ENCODE results near the gene SRCIN1.
"Not testable (repeated sequence)": the region's sequence is repeated elsewhere in the genome, so short reads cannot be mapped to it uniquely, and the experiment has no call there.

The SRCIN1 gene

GRCh38 chr17:38637951-38638350, 32.2 kb upstream of the SRCIN1 start:
- Histone ChIP-seq H3K4me3 (replicated peaks; ENCODE audit: low read depth, low read length) (no peak overlapping the region), H3K36me3 (ENCODE audit: control insufficient read depth, insufficient read depth, low read length) (no peaks in the 10 kb centered on the region), H3K27me3 (replicated peaks; ENCODE audit: control insufficient read depth, insufficient read depth, low read length) (no peaks in the 10 kb centered on the region)
- TF ChIP-seq, protein P1, sequence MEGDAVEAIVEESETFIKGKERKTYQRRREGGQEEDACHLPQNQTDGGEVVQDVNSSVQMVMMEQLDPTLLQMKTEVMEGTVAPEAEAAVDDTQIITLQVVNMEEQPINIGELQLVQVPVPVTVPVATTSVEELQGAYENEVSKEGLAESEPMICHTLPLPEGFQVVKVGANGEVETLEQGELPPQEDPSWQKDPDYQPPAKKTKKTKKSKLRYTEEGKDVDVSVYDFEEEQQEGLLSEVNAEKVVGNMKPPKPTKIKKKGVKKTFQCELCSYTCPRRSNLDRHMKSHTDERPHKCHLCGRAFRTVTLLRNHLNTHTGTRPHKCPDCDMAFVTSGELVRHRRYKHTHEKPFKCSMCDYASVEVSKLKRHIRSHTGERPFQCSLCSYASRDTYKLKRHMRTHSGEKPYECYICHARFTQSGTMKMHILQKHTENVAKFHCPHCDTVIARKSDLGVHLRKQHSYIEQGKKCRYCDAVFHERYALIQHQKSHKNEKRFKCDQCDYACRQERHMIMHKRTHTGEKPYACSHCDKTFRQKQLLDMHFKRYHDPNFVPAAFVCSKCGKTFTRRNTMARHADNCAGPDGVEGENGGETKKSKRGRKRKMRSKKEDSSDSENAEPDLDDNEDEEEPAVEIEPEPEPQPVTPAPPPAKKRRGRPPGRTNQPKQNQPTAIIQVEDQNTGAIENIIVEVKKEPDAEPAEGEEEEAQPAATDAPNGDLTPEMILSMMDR (IDR thresholded peaks at IDR 0.05; ENCODE audit: insufficient read depth, low read length, poor library complexity, severe bottlenecking), result no peak
- DNase-seq (ENCODE audit: extremely low read depth, insufficient read length), result no peak

- H3K36me3 ChIP-seq (ENCODE audit: control insufficient read depth, insufficient read depth, low read length), result no peaks in the 10 kb centered on the region
- H3K4me3 ChIP-seq (replicated peaks; ENCODE audit: low read depth, low read length), result no peak overlapping the region
- DNase-seq (ENCODE audit: extremely low read depth, insufficient read length), result no peak
- TF ChIP-seq, protein P1 (IDR thresholded peaks at IDR 0.05; ENCODE audit: insufficient read depth, low read length, poor library complexity, severe bottlenecking), result no peak
- no peaks in the 10 kb centered on the region for H3K27me3 ChIP-seq (replicated peaks; ENCODE audit: control insufficient read depth, insufficient read depth, low read length)
Measured at GRCh38 chr17:38636054-38636453, 30.3 kb upstream of the SRCIN1 start.

DNA sequence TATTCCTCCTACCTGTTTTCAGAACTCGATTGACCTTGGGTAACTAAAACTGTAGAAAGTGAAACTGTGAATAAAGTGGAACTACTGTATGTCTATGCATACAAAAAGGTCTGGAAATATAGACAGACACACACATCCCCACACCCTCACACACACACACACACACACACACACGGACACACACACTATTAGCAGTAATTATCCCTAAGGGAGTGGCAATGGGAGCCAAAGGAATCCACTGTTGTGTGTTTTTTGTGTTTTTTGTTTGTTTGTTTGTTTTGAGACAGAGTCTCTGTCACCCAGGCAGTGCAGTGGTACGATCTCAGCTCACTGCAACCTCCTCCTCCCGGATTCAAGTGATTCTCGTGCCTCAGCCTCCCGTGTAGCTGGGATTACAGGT, 26.6 kb upstream of the SRCIN1 start:
- no peaks in the 10 kb centered on the region for H3K36me3 ChIP-seq (ENCODE audit: control insufficient read depth, insufficient read depth, low read length)
- H3K4me3 ChIP-seq (replicated peaks; ENCODE audit: low read depth, low read length), result no peak overlapping the region
- TF ChIP-seq, protein P1 (IDR thresholded peaks at IDR 0.05; ENCODE audit: insufficient read depth, low read length, poor library complexity, severe bottlenecking), result no peak

DNA sequence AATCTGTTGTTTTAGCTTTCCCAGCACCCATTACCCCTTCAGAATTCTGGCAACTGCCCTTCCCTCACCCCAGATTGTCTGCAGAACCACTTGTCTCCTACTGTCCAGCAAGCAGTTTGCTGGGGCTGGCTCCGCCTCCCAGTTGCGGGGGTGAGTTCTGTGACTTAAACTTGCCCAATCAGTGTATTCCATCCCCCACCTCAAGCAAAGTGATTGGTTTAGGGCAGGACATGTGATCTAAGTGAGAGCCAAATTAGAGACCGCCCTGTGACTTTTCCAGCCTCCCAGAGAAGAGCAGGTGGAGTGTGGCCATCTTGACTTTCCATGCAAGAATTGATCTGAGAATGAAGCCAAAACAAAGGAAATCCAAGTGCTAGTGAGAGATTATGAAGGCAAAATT, 22.7 kb upstream of the SRCIN1 start:
- Histone ChIP-seq H3K27me3 (replicated peaks; ENCODE audit: control insufficient read depth, insufficient read depth, low read length) (no peaks in the 10 kb centered on the region), H3K4me3 (replicated peaks; ENCODE audit: low read depth, low read length) (no peak overlapping the region), H3K36me3 (ENCODE audit: control insufficient read depth, insufficient read depth, low read length) (no peaks in the 10 kb centered on the region)
- DNase-seq (ENCODE audit: extremely low read depth, insufficient read length), result no peak
- TF ChIP-seq, protein P1 (IDR thresholded peaks at IDR 0.05; ENCODE audit: insufficient read depth, low read length, poor library complexity, severe bottlenecking), result no peak

More for the DNA sequence above, 26.6 kb upstream of the SRCIN1 start:
- no peak for DNase-seq (ENCODE audit: extremely low read depth, insufficient read length)
- no peaks in the 10 kb centered on the region for H3K27me3 ChIP-seq (replicated peaks; ENCODE audit: control insufficient read depth, insufficient read depth, low read length)

- H3K27me3 ChIP-seq (replicated peaks; ENCODE audit: control insufficient read depth, insufficient read depth, low read length), result no peaks in the 10 kb centered on the region
- no peaks in the 10 kb centered on the region for H3K36me3 ChIP-seq (ENCODE audit: control insufficient read depth, insufficient read depth, low read length)
- TF ChIP-seq, protein P1 (IDR thresholded peaks at IDR 0.05; ENCODE audit: insufficient read depth, low read length, poor library complexity, severe bottlenecking), result no peak
- DNase-seq (ENCODE audit: extremely low read depth, insufficient read length), result no peak
- H3K4me3 ChIP-seq (replicated peaks; ENCODE audit: low read depth, low read length), result no peak overlapping the region
Measured at GRCh38 chr17:38627957-38628356, 22.2 kb upstream of the SRCIN1 start.

GRCh38 chr17:38626606-38627226, 21.0 kb upstream of the SRCIN1 start:
- not testable (repeated sequence) for H3K36me3 ChIP-seq (ENCODE audit: control insufficient read depth, insufficient read depth, low read length); H3K27me3 ChIP-seq (replicated peaks; ENCODE audit: control insufficient read depth, insufficient read depth, low read length); DNase-seq (ENCODE audit: extremely low read depth, insufficient read length); H3K4me3 ChIP-seq (replicated peaks; ENCODE audit: low read depth, low read length)

Data from GM06990 (cell line).